NCI-H2081 (cell line): ENCODE results near the gene DMC1.
"Not testable (repeated sequence)": the region's sequence is repeated elsewhere in the genome, so short reads cannot be mapped to it uniquely, and the experiment has no call there.

Experiments used
- DNase-seq, 2 experiments: peaks; one replicate each; lab custom pipeline; 2025; lab: John Stamatoyannopoulos, UW

Gene DMC1, protein sequence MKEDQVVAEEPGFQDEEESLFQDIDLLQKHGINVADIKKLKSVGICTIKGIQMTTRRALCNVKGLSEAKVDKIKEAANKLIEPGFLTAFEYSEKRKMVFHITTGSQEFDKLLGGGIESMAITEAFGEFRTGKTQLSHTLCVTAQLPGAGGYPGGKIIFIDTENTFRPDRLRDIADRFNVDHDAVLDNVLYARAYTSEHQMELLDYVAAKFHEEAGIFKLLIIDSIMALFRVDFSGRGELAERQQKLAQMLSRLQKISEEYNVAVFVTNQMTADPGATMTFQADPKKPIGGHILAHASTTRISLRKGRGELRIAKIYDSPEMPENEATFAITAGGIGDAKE

DNA sequence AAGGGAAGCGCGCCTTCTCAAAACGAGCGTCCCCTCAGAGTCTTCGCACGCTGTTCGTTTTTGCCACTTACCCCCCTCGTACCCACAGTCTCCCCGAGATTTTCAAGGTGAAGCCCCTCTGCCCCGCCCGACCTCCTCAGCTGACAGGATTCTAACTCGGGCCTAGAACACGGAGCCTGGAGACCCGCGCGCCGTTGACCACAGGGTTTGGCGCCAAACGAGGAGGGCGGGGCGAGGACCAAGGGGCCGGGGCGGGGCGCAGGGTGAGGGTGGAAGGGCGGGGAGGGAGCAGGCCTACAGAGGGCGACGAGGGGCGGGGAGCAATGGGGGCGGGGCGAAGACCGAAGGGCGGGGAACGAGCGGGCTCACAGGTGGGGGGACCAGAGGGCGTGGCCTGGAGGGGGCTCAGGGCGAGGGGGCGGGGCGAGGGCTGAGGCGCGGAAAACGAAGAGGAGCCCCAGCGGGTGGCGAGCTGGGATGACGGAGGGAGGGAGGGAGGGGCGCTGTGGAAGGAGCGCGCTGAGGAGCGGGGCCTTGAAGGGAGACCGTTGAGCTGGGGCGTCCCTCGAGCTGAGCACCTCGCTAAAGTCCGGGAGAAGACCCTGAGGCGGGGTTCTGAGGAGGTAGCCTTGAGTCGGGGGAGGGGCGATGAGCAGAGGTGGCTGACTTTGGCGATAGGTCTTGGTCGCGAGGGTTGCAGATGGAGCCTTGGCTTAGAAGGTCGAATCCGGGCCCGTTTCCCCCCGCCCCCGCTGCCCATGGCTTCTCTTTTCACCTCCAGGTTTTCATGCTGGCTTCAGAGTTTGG lies at the start of gene DMC1:
Gene DMC1, minus strand, starts transcription at position 212 of the 807 bp plus-strand sequence. CDS start 1,927 bp downstream, outside the sequence.
- DNase-seq: peak; percentile 61 to 90

DNA sequence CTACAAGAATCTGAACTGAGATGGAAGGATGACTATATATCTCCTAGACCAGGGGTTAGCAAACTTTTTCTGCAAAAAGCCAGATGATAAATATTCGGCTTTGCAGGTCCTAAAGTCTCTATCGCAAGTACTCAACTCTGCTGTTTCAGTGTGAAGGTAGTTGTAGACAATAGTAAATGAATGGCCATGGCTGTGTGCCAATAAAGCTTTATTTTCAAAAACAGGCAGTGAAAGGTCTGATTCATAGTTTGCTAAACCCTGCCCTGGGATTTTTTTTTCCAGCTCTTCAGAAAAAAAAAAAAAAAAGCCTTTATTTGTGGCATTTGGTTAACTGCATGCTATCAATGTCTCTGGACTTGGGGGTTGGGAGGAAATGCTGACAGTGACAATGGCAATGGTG lies 48.7 kb upstream of the DMC1 start:
- no peak for DNase-seq

DNA sequence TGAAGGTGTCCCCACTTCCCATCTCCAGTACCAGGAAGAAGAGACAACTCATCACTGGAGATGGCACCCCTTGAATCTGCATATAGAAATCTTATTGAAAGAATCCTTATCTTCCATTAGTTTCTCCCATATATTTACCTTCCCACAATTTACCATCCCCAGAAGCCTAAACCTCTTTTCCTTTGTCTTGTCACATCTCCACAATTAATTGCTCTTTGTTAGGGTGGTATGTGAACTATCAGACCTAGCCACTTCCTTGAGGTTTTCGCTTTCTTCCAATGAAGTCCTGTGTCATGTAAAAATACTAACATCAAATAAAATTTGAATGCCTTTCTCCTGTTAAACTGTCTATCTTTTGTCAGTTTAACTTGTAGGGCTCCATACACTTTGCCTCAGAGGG lies 48.3 kb upstream of the DMC1 start:
- DNase-seq: no peak

DNA sequence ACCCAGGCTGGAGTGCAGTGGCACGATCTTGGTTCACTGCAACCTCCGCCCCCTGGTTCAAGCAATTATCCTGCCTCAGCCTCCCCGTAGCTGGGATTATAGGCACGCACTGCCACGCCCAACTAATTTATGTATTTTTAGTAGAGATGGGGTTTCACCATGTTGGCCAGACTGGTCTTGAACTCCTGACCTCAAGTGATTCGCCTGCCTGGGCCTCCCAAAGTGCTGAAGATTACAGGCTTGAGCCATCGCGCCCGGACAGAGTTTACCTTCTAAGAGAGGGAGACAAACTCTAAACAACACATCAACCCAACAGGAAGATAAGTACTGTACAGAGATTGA lies 45.1 kb upstream of the DMC1 start:
- not testable (repeated sequence) for DNase-seq

DNA sequence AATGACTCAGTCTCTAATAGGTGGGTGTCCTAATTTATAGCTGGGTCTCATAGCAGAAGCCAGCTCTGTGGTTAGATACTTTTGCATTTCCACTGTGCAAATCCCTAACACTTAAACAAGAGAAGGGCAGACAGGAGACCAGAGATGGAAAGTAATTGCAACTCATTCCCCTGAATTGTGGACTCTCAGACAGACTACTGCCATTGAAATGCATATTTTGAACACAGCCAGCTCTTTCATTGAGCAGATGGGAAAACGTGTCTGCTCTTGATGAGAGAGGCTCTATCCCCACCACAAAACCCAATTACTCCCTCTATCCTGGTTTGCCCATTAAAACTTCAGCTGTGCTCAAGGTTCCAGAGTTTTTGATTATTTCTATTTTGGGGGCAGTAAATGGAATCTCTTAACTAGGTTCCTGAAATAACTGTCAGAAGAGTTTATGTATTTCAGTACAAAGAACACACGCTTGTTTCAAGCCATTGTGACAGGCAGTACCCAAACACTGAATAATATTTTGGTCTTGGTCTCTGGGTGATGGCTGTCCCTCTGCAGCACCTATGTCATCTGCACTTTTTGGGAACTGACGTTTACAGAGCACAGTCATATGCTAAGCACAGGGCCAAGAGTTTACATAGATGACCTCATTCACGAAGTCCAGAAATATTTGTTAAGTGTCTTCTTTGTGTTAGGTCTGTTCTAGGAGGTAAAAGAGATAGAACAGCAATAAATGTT lies 44.5 kb upstream of the DMC1 start:
- no peak for DNase-seq

DNA sequence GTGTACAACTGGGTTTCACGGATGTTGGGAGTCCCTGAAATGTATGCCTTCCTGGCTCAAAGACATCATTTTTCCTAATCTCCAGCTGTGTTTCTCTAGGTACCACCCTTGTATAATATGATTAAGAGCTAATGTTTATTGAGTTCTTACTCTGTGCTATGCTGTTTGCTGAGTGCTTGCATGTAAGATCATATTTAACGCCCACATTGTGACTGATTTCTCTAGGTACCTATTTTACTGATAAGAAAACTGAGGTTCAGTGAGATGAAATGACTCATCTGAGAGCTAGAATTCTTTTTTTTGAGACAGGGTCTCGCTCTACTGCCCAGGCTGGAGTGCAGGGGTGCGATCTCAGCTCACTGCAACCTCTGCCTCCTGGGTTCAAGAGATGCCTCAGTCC lies 43.6 kb upstream of the DMC1 start:
- no peak for DNase-seq

DNA sequence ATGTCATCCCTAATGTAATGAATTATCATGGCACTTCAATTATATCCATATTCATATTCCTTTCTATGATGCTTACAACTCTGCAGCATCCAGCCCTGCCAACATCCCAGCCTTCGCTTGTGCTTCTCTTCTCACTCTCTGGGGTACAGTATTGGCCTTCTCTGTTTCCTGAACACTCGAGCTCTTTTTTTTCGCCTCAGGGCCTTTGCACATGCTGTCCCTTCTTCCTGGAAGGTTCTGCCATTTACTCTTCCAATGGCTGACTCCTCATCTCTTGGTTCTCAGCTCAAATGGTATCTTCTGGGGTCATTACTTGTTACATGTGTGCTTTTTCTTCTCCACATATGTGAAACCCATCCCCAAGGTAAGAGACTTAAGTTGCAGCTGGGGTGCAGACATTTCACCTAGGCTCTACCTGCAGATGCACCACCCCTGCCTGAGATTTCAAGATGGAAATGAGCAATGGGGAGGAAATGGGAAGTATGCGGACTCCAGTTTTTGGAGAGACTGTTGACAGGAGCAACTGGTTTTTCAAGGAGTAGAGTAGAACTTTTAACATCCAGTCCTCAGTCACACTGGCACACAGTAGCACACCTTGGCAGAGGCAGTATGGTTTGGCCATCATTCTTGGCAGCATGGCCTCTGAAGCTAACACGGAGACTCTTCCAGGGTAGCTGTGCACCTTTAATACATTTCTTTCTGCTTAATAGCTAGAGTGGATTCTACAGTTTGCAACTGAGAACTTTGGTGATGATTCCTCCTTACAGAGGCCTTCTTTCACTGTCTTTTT lies 42.4 kb upstream of the DMC1 start:
- DNase-seq: no peak

DNA sequence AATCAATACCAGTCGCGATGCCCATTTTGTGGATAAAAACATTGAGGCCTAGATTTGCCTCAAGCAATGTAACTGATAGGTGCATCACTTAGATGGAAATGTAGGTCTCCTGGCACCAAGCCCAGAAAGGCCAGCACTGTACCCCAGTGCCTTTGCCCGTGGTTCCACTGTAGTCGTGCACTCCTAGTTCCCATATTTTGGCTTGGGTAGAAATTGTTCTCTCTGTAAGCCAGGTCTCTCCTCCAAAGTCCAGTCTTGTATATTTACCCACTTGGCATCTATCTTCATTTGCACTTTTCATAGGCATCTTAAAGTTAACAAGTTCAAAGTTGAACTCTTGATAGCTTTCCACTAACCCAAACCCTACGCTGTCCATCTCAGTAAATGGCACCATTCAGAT lies 41.6 kb upstream of the DMC1 start:
- no peak for DNase-seq

DNA sequence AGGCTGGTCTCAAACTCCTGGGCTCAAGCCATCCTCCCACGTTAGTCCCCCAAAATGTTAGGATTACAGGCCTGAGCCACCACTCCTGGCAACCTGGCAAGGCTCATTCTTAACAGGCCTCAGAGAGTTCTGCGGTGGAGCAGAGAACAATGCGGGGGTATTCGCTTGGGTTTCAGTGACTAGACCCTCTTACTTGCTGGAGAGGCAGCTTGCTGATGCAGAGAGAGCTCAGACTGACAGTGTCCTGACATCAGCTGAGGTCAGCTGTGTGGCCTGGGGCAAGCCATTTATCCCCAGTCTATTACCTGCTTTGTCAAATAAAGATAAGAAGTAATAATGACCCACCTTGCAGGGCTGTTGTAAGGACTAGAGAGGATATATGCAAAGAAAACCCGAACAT lies 40.3 kb upstream of the DMC1 start:
- DNase-seq: no peak

DNA sequence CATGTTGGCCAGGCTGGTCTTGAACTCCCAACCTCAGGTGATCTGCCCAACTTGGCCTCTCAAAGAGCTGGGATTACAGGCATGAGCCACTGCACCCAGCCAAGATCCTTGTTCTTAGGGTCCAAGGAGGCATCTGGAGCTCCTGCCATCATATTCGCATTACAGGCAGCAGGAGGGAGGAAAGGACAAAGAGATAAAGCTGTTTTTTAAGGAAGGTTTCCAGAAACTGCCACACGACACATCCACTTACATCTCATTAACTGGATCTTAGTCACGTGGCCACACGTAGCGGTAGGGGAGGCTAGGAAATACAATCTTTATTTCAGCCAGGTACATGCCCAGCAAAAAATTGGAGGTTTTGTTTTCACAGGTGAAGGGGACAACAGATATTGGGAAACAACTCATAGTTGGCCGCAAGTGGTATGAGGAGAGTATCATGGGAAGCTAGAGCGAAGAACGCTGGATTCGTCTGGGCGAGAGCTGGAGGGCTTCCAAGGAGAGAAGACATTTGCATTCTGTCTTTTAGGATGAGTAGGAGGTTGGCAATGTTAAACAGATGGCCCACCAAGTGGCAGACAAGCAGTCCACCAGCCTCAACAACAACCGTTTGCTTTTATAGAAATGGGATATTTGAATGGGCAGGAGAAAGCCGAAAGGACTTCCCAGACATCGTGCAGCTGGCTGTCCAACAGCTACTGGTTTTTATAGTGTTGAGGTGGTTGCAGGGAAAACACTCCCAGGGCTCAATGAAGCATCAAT lies 39.2 kb upstream of the DMC1 start:
- no peak for DNase-seq

DNA sequence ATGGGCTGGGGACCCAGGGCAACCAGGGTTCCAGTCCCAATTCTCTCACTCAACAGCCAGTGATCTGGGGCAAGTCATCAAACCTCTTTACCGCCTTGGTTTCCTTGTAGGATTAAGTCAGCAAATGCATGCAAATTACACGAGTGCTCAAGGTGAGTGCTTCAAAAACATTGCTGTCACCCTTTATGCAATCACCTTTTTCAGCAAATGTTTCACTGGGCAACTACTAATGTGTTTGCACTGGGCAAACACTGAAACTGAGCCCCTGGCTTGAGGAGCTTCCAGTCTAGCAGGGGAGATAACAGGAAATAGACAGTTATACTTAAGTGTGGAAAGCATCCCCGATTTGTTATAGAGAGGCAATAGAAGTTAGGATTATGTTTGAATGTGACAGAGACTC lies 37.7 kb upstream of the DMC1 start:
- no peak for DNase-seq

DNA sequence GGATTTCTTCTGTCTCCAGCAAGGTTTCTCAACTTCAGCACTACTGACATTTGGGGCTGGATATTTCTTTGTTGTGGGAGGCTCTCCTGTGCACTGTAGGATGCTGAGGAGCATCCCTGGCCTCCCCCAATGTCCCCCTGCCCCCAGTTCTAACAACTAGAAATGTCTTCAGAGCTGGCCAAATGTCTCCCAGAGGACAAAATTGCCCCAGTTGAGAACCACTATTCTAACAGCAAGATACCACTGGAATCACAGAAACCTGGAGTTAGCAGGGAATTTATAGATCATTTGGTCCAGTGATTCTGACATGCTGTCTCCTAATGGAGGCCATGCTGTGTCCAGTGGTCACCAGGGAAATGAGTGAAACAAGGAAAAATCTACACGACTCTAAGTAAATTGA lies 32.2 kb upstream of the DMC1 start:
- no peak for DNase-seq

DNA sequence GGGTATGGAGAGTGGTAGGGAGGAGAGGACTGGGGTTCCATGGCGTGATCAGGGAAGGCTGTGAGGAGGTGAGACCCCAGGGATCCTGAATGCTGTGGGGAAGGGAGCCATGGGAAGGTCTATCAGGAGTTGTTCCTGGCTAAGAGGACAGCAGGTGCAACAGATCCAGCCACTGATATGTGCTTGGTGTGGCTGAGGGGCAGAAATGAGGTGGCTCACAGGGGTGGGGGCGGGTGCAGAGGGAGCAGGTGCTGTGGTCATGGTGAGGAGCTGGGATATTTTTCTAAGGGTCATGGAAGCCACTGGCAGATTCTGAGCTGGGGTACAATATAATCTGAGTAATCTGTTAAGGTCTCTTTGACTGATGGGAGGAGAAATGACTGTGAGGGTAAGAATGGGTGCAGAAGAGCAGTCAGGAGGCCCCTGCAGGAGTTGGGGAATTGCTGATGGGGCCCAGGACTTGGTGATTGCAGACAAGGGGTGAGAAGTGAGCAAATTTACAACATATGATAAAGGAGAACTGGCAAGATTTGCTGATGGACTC lies 31.3 kb upstream of the DMC1 start:
- no peak for DNase-seq

DNA sequence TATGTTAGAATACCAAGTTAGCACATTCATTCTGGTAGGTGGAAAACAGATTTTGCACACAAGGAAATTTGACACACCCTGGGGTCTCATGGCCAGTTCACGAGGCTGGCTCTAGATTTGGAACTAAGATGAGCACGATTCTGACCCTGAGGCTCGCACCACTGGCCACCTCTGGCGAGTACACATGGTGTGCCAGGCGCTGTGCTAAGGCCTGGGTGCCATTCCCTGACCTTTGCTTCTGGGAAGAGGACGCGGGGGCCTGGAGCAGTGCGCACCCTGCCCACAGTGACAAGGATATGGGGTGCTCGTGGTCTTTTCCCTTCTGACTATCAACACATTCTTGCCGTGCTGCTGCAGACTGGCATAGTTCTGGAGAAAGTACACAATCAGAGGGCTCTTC lies 29.5 kb upstream of the DMC1 start:
- no peak for DNase-seq

DNA sequence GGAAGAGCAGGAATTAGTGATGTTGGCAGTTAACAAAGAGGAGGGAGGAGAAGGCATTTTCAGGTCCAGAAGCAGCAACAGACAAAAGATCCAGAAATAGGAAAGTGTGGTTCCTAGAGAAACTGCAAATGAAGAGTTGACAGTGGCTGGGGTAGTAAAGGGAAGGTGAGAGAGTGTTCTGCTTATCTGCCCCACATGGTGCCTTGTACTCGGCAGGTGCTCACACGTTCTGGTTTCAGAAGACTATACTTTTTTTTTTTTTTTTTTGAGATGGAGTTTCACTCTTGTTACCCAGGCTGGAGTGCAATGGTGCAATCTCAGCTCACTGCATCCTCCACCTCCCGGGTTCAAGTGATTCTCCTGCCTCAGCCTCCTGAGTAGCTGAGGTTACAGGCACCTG lies 12.9 kb upstream of the DMC1 start:
- DNase-seq: not testable (repeated sequence)

DNA sequence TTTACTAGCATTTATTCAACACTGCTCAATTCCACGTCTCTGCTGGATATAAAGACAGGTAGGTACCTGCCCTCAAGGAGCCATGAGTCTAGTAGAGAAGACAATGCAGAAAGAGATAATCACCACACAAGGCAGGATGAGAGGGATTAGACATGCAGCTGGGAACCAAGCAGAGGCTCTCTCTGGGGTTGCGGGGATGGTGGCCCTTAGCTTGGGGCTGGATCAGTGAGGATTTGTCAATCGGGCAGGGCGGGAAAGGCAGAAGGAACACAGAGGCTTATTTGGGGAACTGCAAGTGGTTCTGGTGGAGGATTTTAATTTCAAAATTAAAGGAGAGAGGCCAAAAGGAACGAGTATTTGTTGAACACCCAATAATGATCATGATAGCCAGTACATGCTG lies 8.5 kb upstream of the DMC1 start:
- no peak for DNase-seq

DNA sequence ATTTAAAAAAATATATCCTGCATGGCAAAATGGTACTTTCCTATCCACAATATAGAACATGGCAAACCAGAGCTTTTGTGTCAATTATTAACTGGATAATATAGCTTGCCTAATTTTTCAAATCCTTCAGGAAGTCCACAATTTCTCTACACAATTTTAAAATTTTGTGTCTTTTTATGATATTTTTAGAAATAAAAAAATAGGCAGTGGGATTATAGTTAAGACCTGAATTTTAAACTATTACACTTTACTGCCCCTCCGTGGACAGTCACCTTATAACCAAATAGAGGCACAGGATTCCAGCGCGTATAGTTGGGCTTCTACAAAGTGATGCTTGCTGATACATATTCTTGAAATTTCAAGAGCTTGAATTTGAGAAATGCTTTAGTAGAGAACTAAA lies 2.1 kb upstream of the DMC1 start:
- peak; percentile 12 to 19 for DNase-seq

DNA sequence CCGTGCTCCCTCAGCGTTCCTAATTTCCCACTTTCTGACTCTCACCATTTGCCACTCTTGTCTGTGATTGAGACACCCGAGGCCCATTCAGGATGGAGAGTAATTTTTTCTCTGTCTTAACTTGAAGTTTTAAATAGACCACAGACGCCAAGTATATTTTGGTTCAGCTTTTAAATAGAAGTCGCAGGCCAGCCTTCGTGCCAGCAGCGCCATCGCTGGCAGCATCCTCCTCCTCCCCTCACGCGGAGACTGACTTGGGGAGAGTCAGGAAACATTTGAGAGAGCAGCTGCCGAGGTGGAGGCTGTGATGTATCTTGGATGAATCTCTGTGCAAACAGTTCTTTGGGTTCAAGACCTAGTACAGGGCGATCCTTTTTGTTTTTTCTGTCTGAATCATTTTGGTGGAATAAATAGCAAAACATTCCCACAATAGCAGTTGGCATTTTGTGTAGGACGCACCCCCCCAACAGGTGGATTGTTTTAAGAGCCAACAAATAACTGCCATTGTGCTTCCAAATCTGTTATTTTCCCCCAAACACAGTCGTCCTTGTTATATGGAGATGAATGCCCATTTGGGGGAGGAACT lies 889 bp upstream of the DMC1 start:
- DNase-seq: peak; percentile 4 to 22

DNA sequence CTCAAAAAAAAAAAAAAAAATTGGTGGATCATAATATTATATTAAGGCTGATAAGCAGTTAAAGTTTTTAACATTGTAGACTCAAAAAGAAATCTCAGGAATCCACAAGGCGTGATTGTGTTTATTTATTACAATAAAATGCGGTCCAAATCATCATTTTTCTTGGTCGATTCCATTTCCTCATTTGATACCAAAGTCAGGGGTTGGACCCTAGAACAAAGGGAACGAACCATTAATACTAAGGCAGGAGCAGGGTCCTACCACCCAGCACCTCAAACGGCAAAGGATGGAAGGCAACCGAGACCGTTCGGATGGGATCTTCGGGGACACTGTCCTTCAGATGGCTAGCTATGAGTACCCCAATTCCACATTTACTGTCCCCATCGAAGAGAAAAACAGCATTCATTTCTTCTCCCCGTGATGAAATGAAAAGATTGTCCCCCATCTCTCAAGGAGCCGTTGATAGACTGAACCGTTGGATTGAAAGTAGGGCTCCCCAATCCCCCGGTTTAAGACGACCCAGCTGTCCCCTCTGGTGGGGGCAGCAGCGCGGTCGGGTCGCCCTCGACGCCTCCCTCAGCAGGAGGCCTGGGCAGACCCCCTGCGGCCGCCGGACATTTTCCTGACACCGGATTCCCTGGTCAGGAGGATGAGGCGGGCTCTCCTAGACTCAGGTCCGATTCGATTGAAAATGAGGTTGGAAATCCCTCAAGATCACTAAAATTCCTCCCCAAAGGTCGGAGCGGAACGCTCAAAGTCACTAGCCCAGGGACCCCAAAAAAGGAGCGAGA lies 607 bp downstream of the DMC1 start:
- DNase-seq: no peak
